Natural killer cell (primary cell): ENCODE measurements around the gene GYPC. TPM values are rescaled to one million over a fixed set of nuclear protein-coding genes. Genes with fewer than 3 reads are reported as not detected.

Source experiments
- ATAC-seq, 3 donors: fragments of 150-1000 bp in 2 of 3; fragments of 200-7000 bp in 1 of 3; cut with Tn5 transposase; 1 replicate in 1 of 3; 2 replicates in 2 of 3; pipeline ENCODE4 v1.10.0; 2021; ENCODE audit warnings: mild to moderate bottlenecking in 2 of 3, moderate library complexity in 2 of 3
- DNase-seq, 2 donors: peaks; one replicate each; pipeline versions ENCODE4 v3.0.0 to v3.0.0-alpha.2; 2013 to 2021; ENCODE audit warnings: mixed read lengths in 1 of 2
- H3K27ac ChIP-seq: one replicate; pipeline ENCODE4 v1.5.1; 2013; ENCODE audit warnings: mild to moderate bottlenecking, low read length
- H3K27me3 ChIP-seq: one replicate; pipeline ENCODE4 v1.6.1; 2013; ENCODE audit warnings: low read length; ENCODE audit not compliant: control insufficient read depth, insufficient read depth
- H3K36me3 ChIP-seq: one replicate; pipeline ENCODE4 v1.6.1; 2013; ENCODE audit warnings: low read length; ENCODE audit not compliant: control insufficient read depth, insufficient read depth
- H3K4me1 ChIP-seq: one replicate; pipeline ENCODE4 v1.6.1; 2013; ENCODE audit warnings: low read length; ENCODE audit not compliant: control insufficient read depth, insufficient read depth
- H3K4me3 ChIP-seq: one replicate; pipeline ENCODE4 v1.5.1; 2013; ENCODE audit warnings: low read length
- H3K9me3 ChIP-seq: one replicate; pipeline ENCODE4 v1.6.1; 2013; ENCODE audit warnings: low read length; ENCODE audit not compliant: control insufficient read depth, insufficient read depth
- H3K27ac Mint-ChIP-seq, 2 donors: one replicate each; pipeline ENCODE4 v1.8.0; 2022; ENCODE audit warnings: mild to moderate bottlenecking in 2 of 2, mixed read lengths in 2 of 2, moderate library complexity in 1 of 2
- H3K27me3 Mint-ChIP-seq, 2 donors: one replicate each; pipeline ENCODE4 v1.8.0; 2022; ENCODE audit warnings: low read depth in 2 of 2, mixed read lengths in 2 of 2
- H3K36me3 Mint-ChIP-seq: one replicate; pipeline ENCODE4 v1.8.0; 2022; ENCODE audit warnings: mixed read lengths
- H3K4me1 Mint-ChIP-seq, 2 donors: one replicate each; pipeline ENCODE4 v1.8.0; 2022; ENCODE audit warnings: mixed read lengths in 2 of 2
- H3K4me3 Mint-ChIP-seq: one replicate; pipeline ENCODE4 v1.8.0; 2022; ENCODE audit warnings: mild to moderate bottlenecking, moderate library complexity, mixed read lengths
- H3K9me3 Mint-ChIP-seq, 2 donors: one replicate each; pipeline ENCODE4 v1.8.0; 2022; ENCODE audit warnings: mixed read lengths in 2 of 2
- CTCF ChIP-seq: fragments of 200-600 bp; IDR thresholded peaks from one replicate; pipeline ENCODE4 v1.8.0; 2022; ENCODE audit warnings: antibody characterized with exemption
- WGBS: methylation state at CpG from one replicate; pipeline ENCODE4 v1.1.7; 2013; ENCODE audit warnings: missing lambda C conversion rate; ENCODE audit not compliant: insufficient coverage; 5-methylcytosine and 5-hydroxymethylcytosine counted together
- intact Hi-C: fragments of 100-400 bp; cut with micrococcal nuclease; formaldehyde crosslinking; loops from one replicate; pipeline ENCODE4 v1.14.2; 2022
- total RNA-seq, 4 donors: library from RNA; stranded (reverse); fragments of 120-200 nt in 1 of 4; gene quantifications; one replicate each; pipeline versions ENCODE4 v1.2.3 to v1.2.4, GENCODE V29; 2013 to 2022

Gene GYPC
- total RNA-seq, 3 donors from 2014 or later (not counting 1 experiment from before 2014, with no cell fraction given), result 74.2 to 92.3 (median 78.7) TPM

GRCh38 chr2:126717928-126718327 lies 62.0 kb downstream of the GYPC start:
- H3K9me3 Mint-ChIP-seq, result no peaks in the 10 kb centered on the region
- peaks cover under 1 to 5% of the 10 kb centered on the region in 2 donors for H3K27me3 Mint-ChIP-seq
- H3K4me3 Mint-ChIP-seq, result no peak overlapping the region
- H3K4me3 ChIP-seq, result no peak overlapping the region
- no peaks in the 10 kb centered on the region for H3K4me1 Mint-ChIP-seq
- H3K36me3 ChIP-seq, result no peaks in the 10 kb centered on the region
- H3K27ac Mint-ChIP-seq, result no peak overlapping the region
- ATAC-seq, result no peak
- WGBS, result 94% methylated on average over 4 of the region's 5 CpGs
- H3K27me3 ChIP-seq, result no peaks in the 10 kb centered on the region
- H3K27ac ChIP-seq, result no peak overlapping the region
- H3K36me3 Mint-ChIP-seq, result no peaks in the 10 kb centered on the region
- no peaks in the 10 kb centered on the region for H3K4me1 ChIP-seq
- TF ChIP-seq CTCF, result no peak
- intact Hi-C loops, result no loop called here
- DNase-seq, result no peak
- no peaks in the 10 kb centered on the region for H3K9me3 ChIP-seq

- TF ChIP-seq CTCF, result no peak
- 75% methylated on average over 3 of the region's 3 CpGs for WGBS
- intact Hi-C loops, result no loop called here
- Mint-ChIP-seq H3K27ac (no peak overlapping the region), H3K36me3 (no peaks in the 10 kb centered on the region), H3K4me3 (no peak overlapping the region), H3K4me1 (no peaks in the 10 kb centered on the region), H3K27me3 (peaks cover 6 to 8% of the 10 kb centered on the region in 2 donors), H3K9me3 (peaks cover 0 to 3% of the 10 kb centered on the region in 2 donors)
- H3K36me3 ChIP-seq, result no peaks in the 10 kb centered on the region
- no peak for DNase-seq
- H3K9me3 ChIP-seq, result no peaks in the 10 kb centered on the region
- no peak for ATAC-seq
- H3K27ac ChIP-seq, result no peak overlapping the region
- H3K27me3 ChIP-seq, result no peaks in the 10 kb centered on the region
- H3K4me1 ChIP-seq, result no peaks in the 10 kb centered on the region
- no peak overlapping the region for H3K4me3 ChIP-seq
Measured at GRCh38 chr2:126719191-126719832, 63.4 kb downstream of the GYPC start.

- H3K9me3 Mint-ChIP-seq, result peaks cover 0 to 3% of the 10 kb centered on the region in 2 donors
- Histone ChIP-seq H3K36me3 (no peaks in the 10 kb centered on the region), H3K27me3 (no peaks in the 10 kb centered on the region), H3K9me3 (no peaks in the 10 kb centered on the region), H3K27ac (no peak overlapping the region), H3K4me1 (no peaks in the 10 kb centered on the region), H3K4me3 (no peak overlapping the region)
- H3K36me3 Mint-ChIP-seq, result peaks cover 3% of the 10 kb centered on the region
- WGBS, result 67% methylated on average over 4 of the region's 4 CpGs
- ATAC-seq (no peak), DNase-seq (no peak)
- no peak overlapping the region for H3K4me3 Mint-ChIP-seq
- no peaks in the 10 kb centered on the region for H3K4me1 Mint-ChIP-seq
- TF ChIP-seq CTCF, result no peak
- peaks cover 8% of the 10 kb centered on the region in 2 donors for H3K27me3 Mint-ChIP-seq
- intact Hi-C loops, result no loop called here
- no peak overlapping the region for H3K27ac Mint-ChIP-seq
Measured at GRCh38 chr2:126719833-126720351, 63.9 kb downstream of the GYPC start.

- no peaks in the 10 kb centered on the region for H3K4me1 Mint-ChIP-seq
- 85% methylated on average over 2 of the region's 2 CpGs for WGBS
- Histone ChIP-seq H3K27ac (no peak overlapping the region), H3K27me3 (no peaks in the 10 kb centered on the region), H3K4me1 (no peaks in the 10 kb centered on the region), H3K9me3 (no peaks in the 10 kb centered on the region), H3K36me3 (no peaks in the 10 kb centered on the region), H3K4me3 (no peak overlapping the region)
- no peak overlapping the region for H3K4me3 Mint-ChIP-seq
- H3K36me3 Mint-ChIP-seq, result peaks cover 10% of the 10 kb centered on the region
- intact Hi-C loops, result no loop called here
- H3K27ac Mint-ChIP-seq, result no peak overlapping the region
- H3K27me3 Mint-ChIP-seq, result peaks cover 13 to 14% of the 10 kb centered on the region in 2 donors
- DNase-seq (no peak), ATAC-seq (no peak)
- no peak for TF ChIP-seq CTCF
- peaks cover 3 to 8% of the 10 kb centered on the region in 2 donors for H3K9me3 Mint-ChIP-seq
Measured at GRCh38 chr2:126720638-126721037, 64.7 kb downstream of the GYPC start.
